AG08396 (cell line): ENCODE data around the gene MFN2.
"Not testable (repeated sequence)": the region's sequence is repeated elsewhere in the genome, so short reads cannot be mapped to it uniquely, and the experiment has no call there.

Experiments
- DNase-seq: peaks from one replicate; pipeline ENCODE4 v3.0.0; 2012; ENCODE audit warnings: low spot score, mixed read lengths

The MFN2 gene

DNA sequence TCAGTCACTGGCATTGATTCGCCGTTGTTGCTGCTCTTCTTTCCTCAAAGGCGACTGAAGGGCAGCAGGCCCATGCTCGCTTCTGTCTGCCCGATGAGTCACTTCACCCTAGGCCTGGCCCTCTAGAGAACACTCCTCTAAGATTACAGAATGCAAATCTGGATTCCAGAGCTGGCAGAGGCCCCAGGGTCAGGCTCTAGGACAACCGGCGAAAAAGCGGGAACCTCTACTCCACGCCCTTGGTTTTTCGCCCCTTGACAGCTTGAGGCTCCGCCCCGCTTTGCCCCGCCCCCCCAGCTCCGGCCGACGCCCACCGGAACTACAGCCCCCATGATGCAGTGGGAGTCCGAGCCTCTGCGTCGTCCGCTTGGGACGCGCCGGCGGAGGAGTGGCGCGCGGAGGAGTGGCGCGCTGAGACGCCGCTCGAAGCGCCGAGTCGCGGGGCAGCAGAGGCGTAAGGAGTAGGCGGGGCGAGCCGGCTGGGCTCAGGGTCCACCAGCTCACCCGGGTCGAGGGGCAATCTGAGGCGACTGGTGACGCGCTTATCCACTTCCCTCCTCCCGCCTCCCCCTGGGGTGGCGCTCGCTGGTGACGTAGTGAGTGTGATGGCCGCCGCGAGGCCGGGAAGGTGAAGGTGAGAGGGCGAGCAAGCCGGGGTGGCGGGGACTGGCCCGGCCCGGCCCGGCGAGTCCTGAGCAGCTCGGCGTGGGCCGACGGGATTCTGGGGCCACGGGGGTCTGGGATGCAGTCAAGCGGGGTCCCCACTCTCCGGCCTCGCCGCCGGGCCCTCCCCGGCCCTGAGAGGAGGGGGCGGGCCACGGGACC, at the start of gene MFN2:
TSS of gene MFN2 (plus strand) at position 594 of the 825 bp plus-strand sequence. CDS start 8,725 bp downstream, outside the sequence.
- peak; percentile 99 for DNase-seq

DNA sequence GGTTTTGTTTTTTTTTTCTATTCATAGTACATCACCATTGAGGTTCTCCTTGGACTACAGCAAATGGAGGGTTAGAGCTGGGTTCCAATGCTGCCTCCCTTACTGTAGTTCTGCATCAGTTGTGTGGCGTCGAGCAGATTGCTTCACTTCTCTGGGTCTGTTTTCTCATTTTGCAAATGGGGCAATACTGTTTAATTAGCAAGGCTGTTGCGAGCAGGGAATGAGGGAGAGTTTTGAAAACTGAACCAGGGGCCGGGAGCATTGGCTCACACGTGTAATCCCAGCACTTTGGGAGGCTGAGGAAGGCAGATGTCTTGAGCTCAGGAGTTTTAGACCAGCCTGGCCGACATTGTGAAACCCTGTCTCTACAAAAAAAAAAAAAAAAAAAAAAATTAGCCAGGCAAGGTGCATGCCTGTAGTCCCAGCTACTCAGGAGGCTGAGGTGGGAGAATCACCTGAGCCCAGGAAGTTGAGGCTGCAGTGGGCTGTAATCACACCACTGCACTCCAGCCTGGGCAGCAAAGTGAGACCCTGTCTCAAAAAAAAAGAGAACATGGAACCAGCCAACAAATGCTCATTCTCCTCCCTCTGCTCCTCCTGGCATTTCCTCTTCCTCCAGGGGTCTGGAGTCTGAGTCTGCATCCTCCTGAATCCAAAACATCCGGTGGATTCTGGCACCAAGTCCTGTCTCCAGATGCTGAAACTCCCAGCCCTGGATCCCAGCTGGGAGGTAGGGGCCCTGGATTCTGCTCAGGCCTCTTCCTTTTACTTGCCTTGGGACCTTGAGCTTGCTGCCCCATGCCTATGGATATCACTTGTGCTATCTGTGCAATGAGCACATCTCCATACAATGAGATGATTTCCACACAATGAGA, 49.4 kb upstream of the MFN2 start:
- DNase-seq, result peak; percentile 59

DNA sequence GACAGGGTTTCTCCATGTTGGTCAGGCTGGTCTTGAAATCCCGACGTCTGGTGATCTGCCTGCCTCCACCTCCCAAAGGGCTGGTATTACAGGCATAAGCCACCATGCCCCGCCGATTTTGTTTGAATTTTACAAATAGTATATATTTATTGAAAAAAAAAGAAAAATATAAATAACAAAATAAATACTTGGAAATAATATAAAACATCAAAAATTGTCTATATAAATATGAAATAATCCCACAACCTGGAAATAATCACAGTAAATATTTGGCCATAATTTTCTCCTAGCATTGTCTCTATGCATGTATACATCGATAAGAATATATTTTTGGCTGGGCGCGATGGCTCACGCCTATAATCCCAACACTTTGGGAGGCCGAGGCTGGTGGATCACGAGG, 48.4 kb upstream of the MFN2 start:
- no peak for DNase-seq

DNA sequence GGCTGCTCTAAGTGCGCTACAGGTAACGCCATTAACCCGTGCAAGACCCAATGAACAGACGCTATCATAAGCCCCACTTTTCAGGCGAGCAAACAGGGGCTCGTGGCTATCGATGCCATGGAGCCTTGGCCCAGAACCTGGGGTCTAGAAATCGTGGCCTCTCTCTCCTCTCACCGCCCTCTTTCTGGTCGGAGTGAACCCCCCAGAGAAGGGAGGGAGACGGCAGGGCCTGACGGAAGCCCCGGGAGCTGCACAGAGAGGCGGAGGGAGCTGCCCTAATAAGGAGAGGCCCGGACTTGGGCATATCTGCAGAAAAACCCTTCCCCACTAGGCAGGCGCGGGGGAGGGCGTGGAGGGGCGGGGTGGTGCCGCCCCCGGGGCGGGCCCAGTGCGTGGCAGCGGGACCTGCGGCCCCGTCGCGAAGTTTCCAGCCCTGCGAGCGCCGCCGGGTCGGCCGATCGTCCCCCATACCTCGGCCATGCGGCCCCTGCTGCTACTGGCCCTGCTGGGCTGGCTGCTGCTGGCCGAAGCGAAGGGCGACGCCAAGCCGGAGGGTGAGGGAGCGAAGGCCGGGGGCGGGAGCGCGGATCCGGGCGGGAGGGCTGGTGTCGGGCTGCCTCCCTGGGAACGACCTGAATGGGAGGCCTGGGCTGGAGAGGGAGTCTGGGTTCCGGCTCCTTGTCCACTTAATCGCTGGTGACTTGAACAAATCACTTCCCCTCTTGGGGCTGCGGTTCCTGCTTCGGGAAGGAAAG, 45.8 kb upstream of the MFN2 start, which contains the start of gene PLOD1:
TSS of gene PLOD1 (plus strand) at position 416 of the 755 bp plus-strand sequence. CDS start at position 479, 63 bp downstream.
- DNase-seq, result peak; percentile 95

DNA sequence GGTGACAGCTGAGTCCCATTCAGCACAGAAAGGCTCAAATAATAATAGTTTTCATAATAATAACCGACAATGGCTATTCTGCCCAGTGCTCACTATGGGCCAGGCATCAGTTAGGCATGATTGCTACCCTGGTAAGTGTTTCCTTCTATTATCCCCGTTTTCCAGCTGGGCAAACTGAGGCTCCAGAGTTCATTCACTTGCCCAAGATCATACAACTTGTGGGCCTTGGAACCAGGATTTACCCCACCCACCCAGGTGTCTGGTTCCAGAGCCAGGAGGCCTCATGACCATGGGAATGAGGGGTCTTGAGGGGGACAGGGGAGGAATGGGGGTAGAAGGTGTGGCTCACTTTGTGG, 45.2 kb upstream of the MFN2 start:
- no peak for DNase-seq

DNA sequence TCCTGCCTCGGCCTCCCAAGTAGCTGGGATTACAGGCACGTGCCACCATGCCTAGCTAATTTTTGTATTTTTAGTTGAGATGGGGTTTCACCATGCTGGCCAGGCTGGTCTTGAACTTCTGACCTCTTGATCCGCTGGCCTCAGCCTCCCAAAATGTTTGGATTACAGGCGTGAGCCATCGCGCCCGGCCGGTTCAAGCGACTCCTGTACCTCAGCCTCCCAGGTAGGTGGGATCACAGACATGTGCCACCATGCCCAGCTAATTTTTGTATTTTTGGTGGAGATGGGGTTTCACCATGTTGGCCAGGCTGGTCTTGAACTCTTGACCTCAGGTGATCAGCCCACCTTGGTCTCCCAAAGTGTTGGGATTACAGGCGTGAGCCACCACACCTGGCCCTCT, 44.5 kb upstream of the MFN2 start:
- not testable (repeated sequence) for DNase-seq

DNA sequence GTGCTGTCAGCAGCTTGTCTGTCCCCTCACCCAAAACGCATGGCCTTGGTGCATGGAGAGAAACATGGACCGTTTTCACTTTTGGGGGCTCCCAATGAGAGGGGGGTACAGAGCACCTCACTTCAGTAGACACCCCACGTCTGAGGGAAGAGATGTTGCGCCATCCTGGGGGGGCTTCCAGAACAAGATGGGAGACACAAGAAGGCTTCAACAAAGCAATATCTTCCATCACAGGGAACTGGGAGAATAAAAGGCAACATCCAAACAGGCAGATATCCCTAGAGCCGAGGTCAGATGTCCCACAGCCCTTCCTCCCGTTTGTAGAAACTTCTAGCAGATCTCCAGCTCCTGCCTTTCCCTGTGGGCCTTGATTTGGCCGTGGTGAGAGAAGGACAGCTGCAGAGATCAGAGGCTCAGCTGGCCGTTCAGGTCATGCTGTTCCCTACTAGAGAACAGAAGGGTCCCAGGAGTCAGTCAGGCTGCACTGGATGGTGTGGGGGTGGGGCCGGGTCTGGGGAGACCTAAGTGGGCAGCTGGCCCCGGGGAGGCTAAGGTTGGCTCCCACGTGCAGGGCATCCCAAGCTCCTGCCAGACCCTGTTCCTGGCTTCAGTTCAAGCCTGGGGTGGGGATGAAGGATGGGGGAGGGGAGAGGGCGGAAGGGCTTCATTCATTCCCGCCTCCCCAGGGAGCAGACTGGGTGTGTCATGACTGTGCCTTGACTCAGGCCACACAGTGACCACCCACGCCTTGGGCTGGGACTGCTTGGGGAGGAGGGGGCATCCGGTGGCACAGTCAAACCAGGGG, 41.3 kb upstream of the MFN2 start:
- peak; percentile 17 for DNase-seq

DNA sequence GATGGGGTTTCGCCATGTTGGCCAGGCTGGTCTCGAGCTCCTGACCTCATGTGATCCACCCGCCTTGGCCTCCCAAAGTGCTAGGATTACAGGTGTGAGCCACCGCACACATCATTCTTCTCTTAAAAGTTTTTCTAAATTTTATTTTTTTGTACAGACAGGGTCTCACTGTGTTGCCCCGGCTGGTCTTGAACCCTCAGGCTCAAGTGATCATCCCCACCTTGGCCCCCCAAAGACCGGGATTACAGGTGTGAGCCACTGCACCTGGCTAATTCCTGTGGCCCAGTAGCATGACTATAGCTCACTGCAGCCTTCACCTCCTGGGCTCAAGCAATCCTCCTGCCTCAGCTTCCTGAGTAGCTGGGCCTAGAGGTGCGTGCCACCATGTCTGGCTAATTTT, 40.5 kb upstream of the MFN2 start:
- DNase-seq, result not testable (repeated sequence)

DNA sequence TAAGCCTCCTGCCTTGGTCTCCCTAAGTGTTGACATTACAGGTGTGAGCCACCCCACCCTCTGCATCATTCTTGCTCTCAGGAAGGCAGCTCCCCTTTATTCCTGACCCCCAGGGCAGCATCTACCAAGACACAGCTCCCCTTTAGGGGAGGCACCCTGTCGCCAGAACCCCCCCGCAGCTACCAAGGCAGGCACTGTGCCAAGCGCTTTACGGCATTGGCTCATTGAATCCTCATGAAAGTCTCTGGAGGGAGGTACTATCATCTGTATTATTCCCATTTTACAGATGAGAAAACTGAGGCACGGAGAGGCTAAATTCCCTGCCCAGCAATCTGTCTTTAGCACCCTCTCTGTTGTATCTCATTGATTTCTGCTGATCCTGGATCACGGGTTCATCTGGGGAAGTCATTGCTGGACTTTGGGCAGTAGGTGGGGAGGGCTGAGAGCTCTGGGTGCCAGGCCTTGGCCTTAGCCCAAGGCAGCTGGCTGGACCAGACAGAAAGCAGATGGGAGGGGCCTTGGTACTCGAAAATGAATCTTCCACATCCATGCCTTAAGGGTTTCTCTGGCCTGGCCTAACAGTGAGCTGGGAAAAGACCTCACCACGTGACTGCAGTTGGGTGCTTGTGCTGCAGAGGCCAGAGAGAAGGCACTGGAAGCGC, 39.9 kb upstream of the MFN2 start:
- no peak for DNase-seq

DNA sequence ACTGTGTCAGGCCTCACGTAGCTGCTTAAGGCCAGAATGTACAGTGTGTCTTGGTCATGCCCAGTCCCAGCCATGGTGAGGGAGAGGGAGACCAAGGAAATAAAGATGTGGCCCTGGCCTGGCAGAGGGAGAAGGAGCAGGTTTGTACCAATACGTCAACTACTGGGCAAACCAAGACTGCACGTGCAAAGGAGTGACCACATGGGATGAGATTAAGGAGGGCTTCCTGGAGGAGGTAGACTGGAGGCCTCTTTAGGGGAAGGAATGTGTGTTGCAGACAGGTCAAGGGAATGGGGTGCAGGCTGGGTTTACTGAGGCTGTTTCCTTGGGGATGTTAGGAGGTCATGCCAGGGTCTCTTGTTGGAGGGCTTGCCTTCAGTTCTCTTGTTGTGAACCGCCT, 38.0 kb upstream of the MFN2 start:
- no peak for DNase-seq

DNA sequence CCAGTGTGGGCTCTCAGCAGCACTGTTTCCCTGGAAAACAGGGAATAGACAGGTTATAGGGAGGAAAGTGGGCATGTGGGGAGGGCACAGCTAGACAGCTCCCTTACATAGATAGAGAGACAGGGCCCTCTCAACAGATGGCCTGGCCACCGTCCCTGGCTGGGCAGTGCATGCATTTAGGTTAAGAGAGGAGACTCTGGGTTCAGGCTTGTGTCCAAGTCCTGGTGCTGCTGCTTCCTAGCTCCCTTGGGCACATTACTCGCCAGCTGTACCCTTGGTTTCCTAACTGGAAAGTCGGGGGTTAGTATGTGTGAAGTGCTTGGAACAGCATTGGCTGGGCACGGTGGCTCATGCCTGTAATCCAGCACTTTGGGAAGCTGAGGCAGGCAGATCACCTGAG, 36.6 kb upstream of the MFN2 start:
- no peak for DNase-seq

DNA sequence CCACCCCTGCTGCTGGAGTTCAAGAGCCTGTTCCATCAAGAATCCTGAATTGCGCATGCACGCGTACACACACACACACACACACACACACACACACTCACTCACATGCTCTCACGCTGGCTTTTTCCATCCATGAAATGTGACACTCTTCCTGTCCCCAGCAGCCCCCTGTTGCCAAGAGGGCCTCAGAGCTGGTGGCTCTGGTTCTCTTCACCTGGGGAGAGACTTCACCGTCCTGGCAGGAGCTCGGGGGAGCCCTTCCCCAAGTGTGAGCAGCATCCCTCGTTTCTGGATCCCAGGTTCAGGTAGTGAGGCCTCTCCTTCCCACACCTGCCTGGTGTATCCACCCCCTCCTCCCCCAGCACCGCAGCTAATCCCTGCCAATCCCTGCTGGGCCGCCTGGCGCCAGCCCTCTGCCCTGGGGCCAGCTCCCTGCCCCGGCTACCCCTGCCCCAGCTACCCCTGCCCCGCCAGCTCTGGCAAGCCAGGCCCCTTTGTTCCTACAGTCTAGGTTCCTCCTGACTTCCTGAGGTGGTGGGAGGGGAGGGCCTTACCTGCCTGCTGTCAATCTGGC, 35.8 kb upstream of the MFN2 start:
- DNase-seq, result no peak

DNA sequence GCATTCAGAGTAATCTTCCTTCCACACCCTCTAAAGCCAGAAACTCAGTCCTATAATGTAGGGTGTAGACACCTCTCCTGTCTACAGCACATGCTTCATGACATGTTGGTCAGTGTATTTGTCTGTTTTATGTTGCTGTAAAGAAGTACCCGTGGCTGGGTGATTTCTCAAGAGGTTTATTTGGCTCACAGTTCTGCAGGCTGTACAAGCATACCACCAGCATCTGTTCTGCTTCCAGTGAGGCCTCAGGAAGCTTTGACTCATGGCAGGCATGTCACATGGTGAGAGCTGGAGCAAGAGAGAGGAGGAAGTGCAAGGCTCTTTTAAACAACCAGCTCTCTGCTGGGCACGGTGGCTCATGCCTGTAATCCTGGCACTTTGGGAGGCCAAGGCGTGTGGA, 33.6 kb upstream of the MFN2 start:
- DNase-seq, result no peak

DNA sequence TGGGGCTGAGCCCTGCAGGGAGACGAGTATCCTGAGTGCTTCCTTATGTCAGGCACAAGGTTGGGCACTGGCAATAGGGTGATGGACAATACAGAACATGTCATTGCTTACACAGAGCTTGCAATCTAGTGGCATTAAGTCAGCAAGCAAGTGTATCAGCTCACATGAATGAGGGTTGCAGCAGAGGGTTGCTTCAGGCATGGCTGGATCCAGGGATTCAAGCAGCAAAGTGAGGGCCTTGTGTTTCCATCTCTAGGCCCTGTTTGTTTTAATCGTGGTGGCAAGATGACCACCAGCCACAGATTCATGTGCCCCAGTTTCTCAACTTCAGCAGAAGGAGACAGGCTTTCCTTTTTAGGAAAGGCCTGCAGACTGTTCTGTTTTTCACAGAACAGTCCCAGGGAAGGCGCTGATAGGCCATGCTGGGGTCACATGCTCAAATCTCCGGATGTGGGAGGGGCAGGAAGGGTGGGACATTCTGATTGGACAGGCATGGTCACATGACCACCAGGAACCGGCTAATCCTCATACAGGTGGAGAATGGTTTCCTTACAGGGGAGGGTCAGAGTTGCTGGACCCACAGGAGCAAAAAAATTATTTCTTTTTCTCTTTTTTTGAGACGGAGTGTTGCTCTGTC, 31.3 kb upstream of the MFN2 start:
- peak; percentile 54 for DNase-seq

DNA sequence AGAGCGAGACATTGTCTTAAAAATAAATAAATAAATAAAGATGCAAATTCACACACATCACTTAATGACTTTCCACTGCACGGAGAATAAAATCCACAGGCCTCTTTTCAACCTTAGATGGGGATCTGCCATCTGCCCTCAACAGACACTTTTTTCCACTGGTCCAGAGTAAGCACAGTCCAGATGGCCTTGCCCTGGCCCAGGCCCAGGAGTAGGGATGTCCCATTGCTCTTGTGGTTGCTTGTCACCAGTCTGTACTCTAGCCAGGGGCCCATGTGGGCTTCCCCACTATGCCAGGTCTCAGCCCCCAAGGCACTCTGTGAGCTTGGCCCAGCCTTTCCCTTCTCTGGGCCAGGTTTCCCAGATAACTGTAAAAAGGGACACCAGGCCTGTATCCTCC, 28.3 kb upstream of the MFN2 start:
- DNase-seq, result no peak

DNA sequence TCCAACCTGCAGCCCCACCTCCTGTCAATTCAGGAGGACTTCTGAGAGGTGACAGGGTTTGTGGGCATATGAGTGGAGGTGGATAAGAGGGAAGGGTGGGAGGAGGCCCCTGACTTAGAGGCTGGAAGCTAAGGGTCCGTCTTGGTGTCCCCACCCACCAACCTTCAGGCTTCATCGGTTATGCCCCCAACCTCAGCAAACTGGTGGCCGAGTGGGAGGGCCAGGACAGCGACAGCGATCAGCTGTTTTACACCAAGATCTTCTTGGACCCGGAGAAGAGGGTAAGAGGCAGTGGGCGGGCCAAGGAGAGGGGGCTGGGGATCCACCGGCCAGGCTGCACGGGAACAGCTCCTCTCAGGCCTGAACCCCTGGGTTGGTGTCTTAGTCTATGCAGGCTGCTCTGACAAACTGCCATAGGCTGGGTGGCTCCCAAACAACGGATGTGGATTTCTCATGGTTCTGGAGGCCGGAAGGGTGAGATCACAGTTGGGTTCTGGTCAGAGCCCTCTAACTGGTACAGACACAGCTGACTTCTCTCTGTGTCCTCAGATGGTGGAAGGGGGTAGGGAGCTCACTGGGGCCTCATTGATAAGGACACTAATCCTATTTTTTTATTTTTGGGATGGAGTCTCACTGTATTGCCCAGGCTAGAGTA, 27.7 kb upstream of the MFN2 start:
- peak; percentile 39 for DNase-seq

DNA sequence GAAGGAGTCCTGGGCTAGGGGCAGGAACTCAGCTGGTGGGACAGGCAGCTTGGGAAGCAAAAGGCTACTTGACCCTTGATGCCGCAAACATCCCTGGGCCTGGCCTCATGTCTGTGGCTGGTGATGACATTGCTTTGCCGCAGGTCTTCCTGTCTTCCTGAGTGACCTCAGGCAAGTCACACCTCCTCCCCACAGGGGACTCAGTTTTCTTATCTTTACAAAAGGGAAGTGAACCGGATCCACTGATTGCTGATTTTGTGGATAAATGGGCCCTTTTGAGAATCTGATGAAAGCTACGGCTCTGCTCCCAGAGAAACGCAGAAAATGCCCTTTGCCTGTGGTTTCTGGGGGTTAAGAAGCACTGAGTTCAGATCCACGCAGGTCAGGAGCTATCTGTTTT, 25.0 kb upstream of the MFN2 start:
- no peak for DNase-seq

DNA sequence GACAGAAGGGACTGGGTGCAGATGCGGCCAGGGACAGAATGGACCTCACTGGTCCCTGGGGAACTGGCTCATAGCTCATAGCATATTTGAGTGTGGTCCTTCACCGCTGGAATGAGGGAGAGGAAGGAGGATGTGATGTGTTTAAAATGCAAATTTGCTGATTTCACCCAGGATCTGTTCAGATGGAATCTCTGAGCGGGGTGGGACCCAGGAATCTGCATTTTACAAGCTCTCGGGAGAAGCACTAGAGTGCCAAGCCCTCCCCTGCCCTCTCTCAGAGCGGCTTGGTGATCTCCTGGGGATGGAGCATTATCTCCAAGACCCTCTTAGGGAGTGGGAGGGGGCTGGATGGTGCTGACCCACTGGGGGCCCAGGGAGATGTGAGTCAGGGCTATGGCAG, 22.8 kb upstream of the MFN2 start:
- no peak for DNase-seq

DNA sequence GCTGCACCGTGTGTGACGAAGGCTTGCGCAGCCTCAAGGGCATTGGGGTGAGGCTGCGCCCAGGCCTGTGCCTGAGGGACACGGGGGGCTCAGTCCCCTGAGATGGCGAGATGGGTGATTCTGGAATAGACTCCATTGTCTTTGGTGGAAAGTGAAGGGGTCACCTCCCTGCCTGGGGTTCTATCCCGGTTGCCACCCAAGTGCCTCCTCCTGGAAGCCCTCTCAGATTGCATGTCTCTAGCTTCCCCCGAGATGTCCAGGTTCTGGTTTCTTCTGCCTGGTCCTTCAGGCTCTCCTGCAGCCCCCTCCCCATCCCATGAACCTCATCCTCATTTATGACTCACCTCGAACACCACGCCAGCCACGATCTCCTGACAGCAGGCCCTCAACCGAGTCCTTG, 22.3 kb upstream of the MFN2 start:
- DNase-seq, result no peak

DNA sequence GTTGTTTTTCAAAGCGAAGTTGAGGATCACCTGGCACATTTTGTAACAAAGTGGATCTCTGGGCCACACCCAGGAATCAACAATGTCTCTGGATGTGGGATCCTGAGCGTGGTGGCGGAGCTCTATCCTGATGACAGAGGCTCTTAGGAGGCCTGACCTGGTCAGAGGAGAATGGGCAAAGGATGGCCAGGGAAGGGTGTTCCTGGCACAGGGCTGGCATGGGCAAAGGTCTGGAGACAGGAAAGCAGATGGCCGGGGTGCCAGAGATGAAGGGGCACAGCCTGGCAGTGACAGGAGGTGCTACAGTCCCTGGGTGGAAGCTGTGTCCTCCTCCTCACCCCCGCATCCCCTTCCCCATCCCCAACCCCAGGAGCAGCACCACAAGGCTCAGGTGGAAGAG, 20.0 kb upstream of the MFN2 start:
- DNase-seq, result no peak
